Activated T-cell treated with anti-CD3 and anti-CD28 coated beads, Interleukin-2, amount 50 U/mL, for 48 hours (primary cell): ENCODE results near the gene OR8D1.

Source experiments
- DNase-seq, 2 experiments: peaks; one replicate each; pipeline ENCODE4 v3.0.0-alpha.2; 2020

The OR8D1 gene

GRCh38 chr11:124313849-124314248 lies at the start of gene OR8D1:
Gene OR8D1 (minus strand): TSS chr11:124313949. CDS start chr11:124310766, 3,183 bp downstream.
- no peak for DNase-seq

- no peak for DNase-seq
Observed at GRCh38 chr11:124359566-124359965, 45.8 kb upstream of the OR8D1 start.

- no peak for DNase-seq
Observed at GRCh38 chr11:124346311-124346955, 32.7 kb upstream of the OR8D1 start.

GRCh38 chr11:124344346-124344745 lies 30.6 kb upstream of the OR8D1 start:
- no peak for DNase-seq

GRCh38 chr11:124340142-124340447 lies 26.3 kb upstream of the OR8D1 start:
- no peak for DNase-seq

- DNase-seq, result no peak
Observed at GRCh38 chr11:124339396-124340141, 25.8 kb upstream of the OR8D1 start.

- no peak for DNase-seq
Observed at GRCh38 chr11:124331873-124332272, 18.1 kb upstream of the OR8D1 start.

GRCh38 chr11:124329787-124330478 lies 16.2 kb upstream of the OR8D1 start:
- no peak for DNase-seq

- no peak for DNase-seq
Observed at GRCh38 chr11:124327775-124328174, 14.0 kb upstream of the OR8D1 start.

GRCh38 chr11:124322356-124322755 lies 8.6 kb upstream of the OR8D1 start:
- no peak for DNase-seq

GRCh38 chr11:124320097-124320496 lies 6.3 kb upstream of the OR8D1 start, which contains the start of gene OR8D2:
Gene OR8D2 (minus strand): TSS chr11:124320197. CDS start chr11:124320197, 0 bp downstream.
- no peak for DNase-seq

- DNase-seq, result no peak
Observed at GRCh38 chr11:124315052-124315451, 1.3 kb upstream of the OR8D1 start.

GRCh38 chr11:124313131-124313530 lies 618 bp downstream of the OR8D1 start:
- DNase-seq, result no peak

- no peak for DNase-seq
Observed at GRCh38 chr11:124311670-124312069, 2.1 kb downstream of the OR8D1 start.

- no peak for DNase-seq
Observed at GRCh38 chr11:124311269-124311668, 2.5 kb downstream of the OR8D1 start.

- no peak for DNase-seq
Observed at GRCh38 chr11:124310721-124311120, 3.0 kb downstream of the OR8D1 start.

GRCh38 chr11:124307093-124307492 lies 6.7 kb downstream of the OR8D1 start:
- DNase-seq, result no peak

GRCh38 chr11:124302347-124303125 lies 11.2 kb downstream of the OR8D1 start:
- no peak for DNase-seq

GRCh38 chr11:124301548-124301947 lies 12.2 kb downstream of the OR8D1 start:
- DNase-seq, result no peak

- DNase-seq, result no peak
Observed at GRCh38 chr11:124297921-124298320, 15.8 kb downstream of the OR8D1 start.

GRCh38 chr11:124296016-124296415 lies 17.7 kb downstream of the OR8D1 start:
- no peak for DNase-seq

- DNase-seq, result no peak
Observed at GRCh38 chr11:124294687-124295086, 19.1 kb downstream of the OR8D1 start.
